HG02759 (cell line): ENCODE data around the gene RRAGB.
"Not testable (repeated sequence)": the region's sequence is repeated elsewhere in the genome, so short reads cannot be mapped to it uniquely, and the experiment has no call there.

Source experiments
- ATAC-seq: cut with Tn5 transposase; IDR thresholded peaks from one replicate; pipeline ENCODE4 v1.9.1; 2021; ENCODE audit warnings: mild to moderate bottlenecking, moderate library complexity; ENCODE audit not compliant: unreplicated experiment

RRAGB gene

GRCh38 chrX:55759478-55759877 is 41.9 kb downstream of the RRAGB start:
- ATAC-seq: no peak

GRCh38 chrX:55767100-55767499 is 49.6 kb downstream of the RRAGB start:
- ATAC-seq: no peak

- ATAC-seq: not testable (repeated sequence)
Observed at GRCh38 chrX:55774419-55774818, 56.9 kb downstream of the RRAGB start.

- ATAC-seq: no peak
Observed at GRCh38 chrX:55777596-55777995, 60.0 kb downstream of the RRAGB start.

- ATAC-seq: no peak
Observed at GRCh38 chrX:55778322-55778721, 60.8 kb downstream of the RRAGB start.

GRCh38 chrX:55783723-55784122 is 66.2 kb downstream of the RRAGB start:
- no peak for ATAC-seq

- ATAC-seq: no peak
Observed at GRCh38 chrX:55787063-55787462, 69.5 kb downstream of the RRAGB start.

GRCh38 chrX:55787727-55788126 is 70.2 kb downstream of the RRAGB start:
- no peak for ATAC-seq

- ATAC-seq: peak; percentile 99
Observed at GRCh38 chrX:55794405-55794804, 76.9 kb downstream of the RRAGB start.

GRCh38 chrX:55796496-55796895 is 78.9 kb downstream of the RRAGB start:
- no peak for ATAC-seq

- no peak for ATAC-seq
Observed at GRCh38 chrX:55801811-55802210, 84.3 kb downstream of the RRAGB start.
